Measurements from ENCODE around the gene PCIF1.
"Not testable (repeated sequence)": the region's sequence is repeated elsewhere in the genome, so short reads cannot be mapped to it uniquely, and the experiment has no call there.

PCIF1 gene

GRCh38 chr20:45924391-45925261 is 9.9 kb upstream of the PCIF1 start:
- no peak for FAIRE-seq

- FAIRE-seq, result no peak
Observed at GRCh38 chr20:45925821-45926506, 8.5 kb upstream of the PCIF1 start.

- FAIRE-seq, result no peak
Observed at GRCh38 chr20:45926731-45927070, 7.8 kb upstream of the PCIF1 start.

- no peak for FAIRE-seq
Observed at GRCh38 chr20:45927071-45927878, 7.2 kb upstream of the PCIF1 start.

- not testable (repeated sequence) for FAIRE-seq
Observed at GRCh38 chr20:45931680-45932079, 2.8 kb upstream of the PCIF1 start.

GRCh38 chr20:45933266-45934045 is 1.0 kb upstream of the PCIF1 start:
- FAIRE-seq, result no peak

GRCh38 chr20:45934046-45934585 is 367 bp upstream of the PCIF1 start:
- no peak for FAIRE-seq

- no peak for FAIRE-seq
Observed at GRCh38 chr20:45935416-45936046, 1.0 kb downstream of the PCIF1 start.

- no peak for FAIRE-seq
Observed at GRCh38 chr20:45937765-45938164, 3.3 kb downstream of the PCIF1 start.

- FAIRE-seq, result no peak
Observed at GRCh38 chr20:45938727-45939438, 4.4 kb downstream of the PCIF1 start.

GRCh38 chr20:45940053-45940452 is 5.6 kb downstream of the PCIF1 start:
- no peak for FAIRE-seq

- no peak for FAIRE-seq
Observed at GRCh38 chr20:45940469-45940868, 6.0 kb downstream of the PCIF1 start.

GRCh38 chr20:45943613-45944012 is 9.1 kb downstream of the PCIF1 start:
- FAIRE-seq, result no peak

GRCh38 chr20:45944151-45944964 is 9.9 kb downstream of the PCIF1 start:
- no peak for FAIRE-seq

GRCh38 chr20:45944965-45945677 is 10.6 kb downstream of the PCIF1 start:
- no peak for FAIRE-seq

- FAIRE-seq, result no peak
Observed at GRCh38 chr20:45945678-45946148, 11.2 kb downstream of the PCIF1 start.

- no peak for FAIRE-seq
Observed at GRCh38 chr20:45946149-45946970, 11.9 kb downstream of the PCIF1 start.

- no peak for FAIRE-seq
Observed at GRCh38 chr20:45947110-45947866, 12.8 kb downstream of the PCIF1 start.
